ENCODE results near the gene ADAMTS10.

The ADAMTS10 gene

GRCh38 chr19:8616861-8617260, 6.3 kb upstream of the ADAMTS10 start:
- CTCF ChIA-PET, result interaction anchor here (1.4 to 2.3 kb wide), 3 partner anchors 25 to 76 kb away, joined by 3 to 6 read pairs (median 6); no protein-coding TSS in a partner anchor
- DNase-seq (ENCODE audit: extremely low spot score), result no peak
- POLR2A ChIA-PET, result no interaction called here
- TF ChIP-seq, protein P1, sequence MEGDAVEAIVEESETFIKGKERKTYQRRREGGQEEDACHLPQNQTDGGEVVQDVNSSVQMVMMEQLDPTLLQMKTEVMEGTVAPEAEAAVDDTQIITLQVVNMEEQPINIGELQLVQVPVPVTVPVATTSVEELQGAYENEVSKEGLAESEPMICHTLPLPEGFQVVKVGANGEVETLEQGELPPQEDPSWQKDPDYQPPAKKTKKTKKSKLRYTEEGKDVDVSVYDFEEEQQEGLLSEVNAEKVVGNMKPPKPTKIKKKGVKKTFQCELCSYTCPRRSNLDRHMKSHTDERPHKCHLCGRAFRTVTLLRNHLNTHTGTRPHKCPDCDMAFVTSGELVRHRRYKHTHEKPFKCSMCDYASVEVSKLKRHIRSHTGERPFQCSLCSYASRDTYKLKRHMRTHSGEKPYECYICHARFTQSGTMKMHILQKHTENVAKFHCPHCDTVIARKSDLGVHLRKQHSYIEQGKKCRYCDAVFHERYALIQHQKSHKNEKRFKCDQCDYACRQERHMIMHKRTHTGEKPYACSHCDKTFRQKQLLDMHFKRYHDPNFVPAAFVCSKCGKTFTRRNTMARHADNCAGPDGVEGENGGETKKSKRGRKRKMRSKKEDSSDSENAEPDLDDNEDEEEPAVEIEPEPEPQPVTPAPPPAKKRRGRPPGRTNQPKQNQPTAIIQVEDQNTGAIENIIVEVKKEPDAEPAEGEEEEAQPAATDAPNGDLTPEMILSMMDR (IDR thresholded peaks at IDR 0.05; ENCODE audit: control extremely low read depth, extremely low read depth, low read depth, missing control alignments), result no peak

DNA sequence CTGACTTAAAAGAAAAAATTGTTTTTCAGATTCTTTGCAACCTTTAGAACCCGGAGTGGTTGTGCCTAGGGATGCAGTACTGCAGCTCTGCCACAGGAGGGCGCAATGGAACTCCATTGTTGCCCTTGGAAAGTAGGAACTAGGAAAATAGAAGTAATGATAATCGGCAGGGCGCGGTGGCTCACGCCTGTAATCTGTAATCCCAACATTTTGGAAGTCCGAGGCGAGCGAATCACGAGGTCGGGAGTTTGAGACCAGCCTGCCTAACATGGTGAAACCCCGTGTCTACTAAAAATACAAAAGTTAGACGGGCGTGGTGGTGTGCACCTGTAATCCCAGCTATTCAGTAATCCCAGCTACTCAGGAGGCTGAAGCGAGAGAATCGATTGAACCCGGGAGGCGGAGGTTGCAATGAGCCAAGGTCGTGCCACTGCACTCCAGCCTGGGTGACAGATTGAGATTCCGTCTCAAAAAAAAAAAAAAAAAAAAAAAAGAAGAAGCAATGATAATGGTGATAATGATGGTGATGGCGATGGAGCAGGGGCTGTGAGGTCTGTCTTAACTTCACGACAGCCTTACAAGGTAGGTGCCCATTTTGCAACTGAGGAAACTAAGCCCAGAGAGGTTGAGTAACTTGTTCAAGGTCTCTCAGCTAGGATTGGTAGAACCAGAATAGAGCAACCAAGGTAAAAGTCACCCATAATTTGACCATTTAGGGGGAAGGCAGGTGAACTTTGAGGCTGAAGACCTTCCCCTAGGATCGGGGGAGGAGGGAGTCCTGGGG, 5.5 kb upstream of the ADAMTS10 start:
- TF ChIP-seq, protein P1 (IDR thresholded peaks at IDR 0.05; ENCODE audit: control extremely low read depth, extremely low read depth, low read depth, missing control alignments), result peak; percentile 90

DNA sequence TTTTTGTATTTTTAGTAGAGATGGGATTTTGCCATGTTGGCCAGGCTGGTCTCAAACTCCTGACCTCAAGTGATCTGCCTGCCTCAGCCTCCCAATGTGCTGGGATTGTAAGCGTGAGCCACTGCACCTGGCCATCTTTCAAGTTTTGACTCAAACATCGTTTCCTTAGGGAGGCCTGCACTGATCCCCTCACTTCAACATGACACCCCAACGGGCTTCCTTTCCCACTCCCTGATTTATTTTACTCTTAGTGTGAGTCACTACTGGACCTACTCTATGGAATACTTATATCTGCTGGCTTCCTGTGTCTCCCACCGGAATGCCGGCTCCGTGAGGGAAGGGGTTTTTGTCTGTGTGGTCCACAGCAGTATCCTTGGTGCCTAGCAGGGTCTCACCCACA, 4.5 kb upstream of the ADAMTS10 start:
- DNase-seq (ENCODE audit: extremely low spot score), result no peak
- TF ChIP-seq, protein P1 (IDR thresholded peaks at IDR 0.05; ENCODE audit: control extremely low read depth, extremely low read depth, low read depth, missing control alignments), result no peak
- ChIA-PET CTCF (interaction anchor here (0.7 to 2.3 kb wide), 6 partner anchors 20 to 79 kb away, joined by 3 to 8 read pairs (median 4); no protein-coding TSS in a partner anchor), POLR2A (no interaction called here)

More for the DNA sequence above, 5.5 kb upstream of the ADAMTS10 start:
- DNase-seq (ENCODE audit: extremely low spot score), result peak; percentile 46
- ChIA-PET CTCF (interaction anchor here (0.7 to 2.3 kb wide), 8 partner anchors 17 to 78 kb away, joined by 3 to 8 read pairs (median 4); no protein-coding TSS in a partner anchor), POLR2A (no interaction called here)

GRCh38 chr19:8614455-8614854, 3.9 kb upstream of the ADAMTS10 start:
- DNase-seq (ENCODE audit: extremely low spot score), result no peak
- ChIA-PET POLR2A (no interaction called here), CTCF (interaction anchor here (1.0 to 2.3 kb wide), 5 partner anchors 34 to 80 kb away, joined by 3 to 8 read pairs (median 4); no protein-coding TSS in a partner anchor)
- TF ChIP-seq, protein P1 (IDR thresholded peaks at IDR 0.05; ENCODE audit: control extremely low read depth, extremely low read depth, low read depth, missing control alignments), result no peak

DNA sequence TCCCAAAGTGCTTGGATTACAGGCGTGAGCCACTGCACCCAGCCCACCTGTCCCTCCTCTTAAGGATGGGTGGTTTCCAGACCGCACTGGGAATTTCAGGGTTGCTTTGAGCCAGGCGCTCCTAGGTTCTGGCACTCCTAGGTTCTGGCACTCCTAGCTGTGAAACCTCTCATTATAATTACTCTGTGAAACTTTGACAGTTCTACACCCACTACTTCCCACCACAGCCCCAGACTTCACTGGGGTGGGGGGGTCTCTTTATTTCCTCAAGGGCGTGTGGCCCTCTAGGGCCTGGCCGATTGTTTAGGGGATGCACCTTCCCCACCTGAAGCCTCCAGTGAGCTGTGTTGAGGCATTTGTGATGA, 2.3 kb upstream of the ADAMTS10 start:
- POLR2A ChIA-PET, result no interaction called here
- CTCF ChIA-PET, result no interaction called here
- no peak for DNase-seq (ENCODE audit: extremely low spot score)
- TF ChIP-seq, protein P1 (IDR thresholded peaks at IDR 0.05; ENCODE audit: control extremely low read depth, extremely low read depth, low read depth, missing control alignments), result no peak

DNA sequence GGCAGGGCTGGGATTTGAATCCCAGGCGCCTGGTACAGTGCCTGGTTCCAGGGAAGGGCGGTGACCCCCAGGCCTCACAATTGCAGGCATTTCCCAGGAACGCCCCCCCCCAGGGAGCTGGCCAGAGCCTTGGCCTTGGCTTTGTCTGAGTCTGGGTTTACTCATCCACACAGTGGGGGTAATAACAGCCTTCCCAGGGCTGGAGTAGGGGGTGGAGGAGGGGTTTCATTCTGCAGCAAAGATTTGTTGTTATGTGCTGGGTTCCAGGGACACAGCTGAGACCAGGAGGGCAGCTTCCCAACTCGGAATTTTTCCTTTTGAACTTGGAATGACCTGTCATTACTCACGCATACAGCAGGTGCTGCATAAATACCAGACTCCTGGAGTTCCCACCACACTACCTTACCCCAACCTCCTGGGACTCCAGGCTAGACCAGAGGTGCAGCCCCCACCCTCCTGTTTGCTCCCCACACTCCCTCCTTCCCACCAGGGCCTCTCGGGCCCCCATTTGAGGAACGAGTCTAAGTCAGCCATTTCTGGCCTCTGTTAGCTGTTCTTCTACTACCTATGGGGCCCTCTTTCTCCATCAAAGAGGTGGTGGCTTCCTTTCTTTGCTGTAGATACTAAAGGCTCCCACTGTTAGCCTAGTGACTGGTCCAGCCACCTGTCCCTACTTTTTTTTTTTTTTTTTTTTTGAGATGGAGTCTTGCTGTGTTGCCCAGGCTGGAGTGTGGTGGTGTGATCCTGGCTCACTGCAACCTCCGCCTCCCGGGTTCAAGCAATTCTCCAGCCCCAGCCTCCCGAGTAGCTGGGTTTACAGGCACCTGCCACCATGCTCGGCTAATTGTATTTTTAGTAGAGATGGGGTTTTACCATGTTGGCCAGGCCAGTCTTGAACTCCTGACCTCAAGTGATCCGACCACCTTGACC, 1.6 kb upstream of the ADAMTS10 start:
- no peak for DNase-seq (ENCODE audit: extremely low spot score)
- TF ChIP-seq, protein P1 (IDR thresholded peaks at IDR 0.05; ENCODE audit: control extremely low read depth, extremely low read depth, low read depth, missing control alignments), result no peak
- ChIA-PET CTCF (interaction anchor here (1.0 kb wide), 1 partner anchor 82 kb away, joined by 3 read pairs; no protein-coding TSS in a partner anchor), POLR2A (interaction anchor here (0.7 kb wide), 1 partner anchor 1405 kb away, joined by 6 read pairs; no protein-coding TSS in a partner anchor)
